OCI-LY3 (cell line): Measurements from ENCODE around the gene ZMIZ1.

Source experiments
- CTCF ChIP-seq: fragments of 200-600, 300-600 bp; sonication (generic); IDR thresholded peaks from 2 replicates; pipeline ENCODE4 v1.5.1; 2014; ENCODE audit warnings: antibody characterized with exemption, low read length, low read depth
- EZH2phosphoT487 ChIP-seq: fragments of 200-600 bp; shearing (Covaris generic); IDR thresholded peaks from 2 replicates; pipeline ENCODE4 v1.6.1; 2018; ENCODE audit warnings: antibody characterized with exemption, mixed run types, low read depth

- TF ChIP-seq CTCF (no peak), EZH2phosphoT487 (no peak)
These were observed 2.1 kb upstream of the ZMIZ1 start for GRCh38 chr10:79066411-79067240.
